ENCODE results near the gene SLK.

DNA sequence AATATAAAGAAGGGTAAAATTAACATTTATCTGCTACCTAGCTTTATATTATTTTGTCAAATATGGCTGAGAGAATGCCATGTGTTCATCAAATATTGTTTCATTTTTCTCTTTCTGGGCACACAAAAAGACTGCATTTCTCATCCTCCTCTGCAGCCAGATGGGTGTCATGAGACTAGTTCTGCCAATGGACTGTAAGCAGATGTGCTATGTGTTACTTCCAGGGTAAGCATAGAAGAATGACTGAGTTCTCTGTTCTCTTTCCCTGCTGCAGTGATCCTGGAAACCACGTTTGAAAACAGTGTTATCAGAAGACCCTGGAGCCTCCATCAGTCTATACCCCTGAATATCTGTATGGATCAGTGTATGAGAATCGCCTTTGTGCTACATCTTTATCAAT lies 24.1 kb upstream of the SLK start:
- TF ChIP-seq POLR2AphosphoS5 (IDR thresholded peaks at IDR 0.05; ENCODE audit: low read depth, low read length): no peak
- TF ChIP-seq SIN3A (IDR thresholded peaks at IDR 0.05; ENCODE audit: borderline replicate concordance, insufficient read depth, low read length): no peak
- no peak for TF ChIP-seq TAF1 (IDR thresholded peaks at IDR 0.05; ENCODE audit: borderline replicate concordance, insufficient read depth, low read length)
- TF ChIP-seq FOXP2 (optimal IDR thresholded peaks at IDR 0.05; ENCODE audit: borderline replicate concordance, extremely low read depth, extremely low read length, insufficient read depth): no peak
- TF ChIP-seq, protein P1, sequence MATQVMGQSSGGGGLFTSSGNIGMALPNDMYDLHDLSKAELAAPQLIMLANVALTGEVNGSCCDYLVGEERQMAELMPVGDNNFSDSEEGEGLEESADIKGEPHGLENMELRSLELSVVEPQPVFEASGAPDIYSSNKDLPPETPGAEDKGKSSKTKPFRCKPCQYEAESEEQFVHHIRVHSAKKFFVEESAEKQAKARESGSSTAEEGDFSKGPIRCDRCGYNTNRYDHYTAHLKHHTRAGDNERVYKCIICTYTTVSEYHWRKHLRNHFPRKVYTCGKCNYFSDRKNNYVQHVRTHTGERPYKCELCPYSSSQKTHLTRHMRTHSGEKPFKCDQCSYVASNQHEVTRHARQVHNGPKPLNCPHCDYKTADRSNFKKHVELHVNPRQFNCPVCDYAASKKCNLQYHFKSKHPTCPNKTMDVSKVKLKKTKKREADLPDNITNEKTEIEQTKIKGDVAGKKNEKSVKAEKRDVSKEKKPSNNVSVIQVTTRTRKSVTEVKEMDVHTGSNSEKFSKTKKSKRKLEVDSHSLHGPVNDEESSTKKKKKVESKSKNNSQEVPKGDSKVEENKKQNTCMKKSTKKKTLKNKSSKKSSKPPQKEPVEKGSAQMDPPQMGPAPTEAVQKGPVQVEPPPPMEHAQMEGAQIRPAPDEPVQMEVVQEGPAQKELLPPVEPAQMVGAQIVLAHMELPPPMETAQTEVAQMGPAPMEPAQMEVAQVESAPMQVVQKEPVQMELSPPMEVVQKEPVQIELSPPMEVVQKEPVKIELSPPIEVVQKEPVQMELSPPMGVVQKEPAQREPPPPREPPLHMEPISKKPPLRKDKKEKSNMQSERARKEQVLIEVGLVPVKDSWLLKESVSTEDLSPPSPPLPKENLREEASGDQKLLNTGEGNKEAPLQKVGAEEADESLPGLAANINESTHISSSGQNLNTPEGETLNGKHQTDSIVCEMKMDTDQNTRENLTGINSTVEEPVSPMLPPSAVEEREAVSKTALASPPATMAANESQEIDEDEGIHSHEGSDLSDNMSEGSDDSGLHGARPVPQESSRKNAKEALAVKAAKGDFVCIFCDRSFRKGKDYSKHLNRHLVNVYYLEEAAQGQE (IDR thresholded peaks at IDR 0.05; ENCODE audit: insufficient read depth in 1 of 2, low read depth in 2 of 2, low read length in 2 of 2): no peak

Data from PFSK-1 (cell line).